Fibroblast of villous mesenchyme (primary cell): Measurements from ENCODE around the gene CELF5. TPM values are rescaled to one million over a fixed set of nuclear protein-coding genes. Genes with fewer than 3 reads are reported as not detected.

Source experiments
- DNase-seq: peaks from one replicate; pipeline ENCODE4 v3.0.0-alpha.2; 2010; ENCODE audit warnings: low read depth
- H3K4me3 ChIP-seq: 2 replicates; pipeline ENCODE4 v1.5.1; 2011; ENCODE audit warnings: low read depth, mild to moderate bottlenecking, low read length
- CTCF ChIP-seq: IDR thresholded peaks from 2 replicates; pipeline ENCODE4 v1.5.1; 2012; ENCODE audit warnings: low read depth, mild to moderate bottlenecking, low read length; ENCODE audit not compliant: insufficient read depth
- total RNA-seq: library from RNA; depleted of rRNA; stranded (reverse); fragments of >200 nt; gene quantifications from 2 replicates; pipeline ENCODE4 v1.2.3, GENCODE V29; 2012

CELF5 gene
- total RNA-seq, 1 donor, result under 0.01 TPM

DNA sequence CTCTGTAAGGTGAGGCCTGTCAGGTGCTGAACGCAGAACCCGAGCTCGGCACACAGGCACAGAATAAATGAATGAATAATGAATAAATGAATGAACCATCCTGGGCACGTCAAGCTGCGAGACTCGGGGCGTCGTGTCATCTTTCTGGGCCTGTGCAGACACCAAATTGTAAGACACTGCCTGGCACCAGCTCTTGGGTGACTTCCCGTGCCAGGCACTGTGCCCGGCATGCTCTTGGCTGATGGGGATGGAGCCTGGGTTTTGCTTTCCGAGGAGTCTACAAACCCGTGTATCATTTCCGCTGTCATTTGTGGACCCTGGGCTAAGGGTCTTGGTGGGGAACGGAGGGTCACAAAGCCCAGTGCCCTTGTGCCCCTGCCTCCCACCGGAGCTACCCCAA lies 43.9 kb downstream of the CELF5 start:
- H3K4me3 ChIP-seq, result no peak overlapping the region
- no peak for DNase-seq
- TF ChIP-seq CTCF, result no peak

- TF ChIP-seq CTCF, result no peak
- H3K4me3 ChIP-seq, result no peak overlapping the region
- no peak for DNase-seq
Observed at GRCh38 chr19:3268763-3269162, 44.3 kb downstream of the CELF5 start.

GRCh38 chr19:3269916-3270671 lies 45.6 kb downstream of the CELF5 start:
- DNase-seq, result no peak
- TF ChIP-seq CTCF, result no peak
- H3K4me3 ChIP-seq, result no peak overlapping the region

GRCh38 chr19:3270902-3271301 lies 46.4 kb downstream of the CELF5 start:
- no peak for TF ChIP-seq CTCF
- DNase-seq, result no peak
- H3K4me3 ChIP-seq, result no peak overlapping the region

GRCh38 chr19:3272401-3272931 lies 48.0 kb downstream of the CELF5 start:
- DNase-seq, result no peak
- H3K4me3 ChIP-seq, result no peak overlapping the region
- no peak for TF ChIP-seq CTCF

GRCh38 chr19:3272952-3273351 lies 48.5 kb downstream of the CELF5 start:
- no peak for TF ChIP-seq CTCF
- DNase-seq, result no peak
- no peak overlapping the region for H3K4me3 ChIP-seq

DNA sequence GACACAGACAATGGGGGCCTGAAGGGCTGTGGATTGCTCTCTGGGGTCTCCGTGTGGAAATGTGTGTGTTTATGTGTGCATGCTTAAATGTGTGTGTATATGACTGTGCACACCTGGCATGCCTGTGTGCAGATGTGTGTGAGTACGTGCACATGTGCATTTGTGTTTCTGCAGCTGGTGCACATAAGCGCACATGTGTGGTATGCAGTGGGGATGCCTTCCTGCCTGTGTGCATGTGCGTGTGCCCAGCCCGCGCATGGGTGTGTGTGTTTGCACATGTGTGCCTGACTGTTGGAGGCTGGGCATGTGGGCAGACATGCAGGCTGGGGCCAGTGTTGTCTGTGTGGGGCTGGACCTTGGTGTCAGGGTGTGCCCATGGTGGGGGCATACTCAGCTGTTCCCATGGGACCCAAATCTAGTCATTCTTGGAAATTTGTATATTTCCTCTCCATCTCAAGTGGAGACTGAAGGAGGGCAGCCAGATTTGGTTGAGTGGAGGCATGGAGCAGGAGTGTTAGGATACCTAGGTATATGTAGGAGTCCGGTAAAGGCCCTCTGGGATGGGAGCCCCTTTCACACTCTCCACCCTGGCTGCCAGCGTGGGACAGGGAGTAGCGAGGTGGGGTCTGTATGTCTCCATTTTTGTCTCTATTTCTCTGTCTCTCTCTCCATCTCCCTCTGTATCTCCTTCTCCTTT lies 49.9 kb downstream of the CELF5 start:
- TF ChIP-seq CTCF, result no peak
- no peak for DNase-seq
- no peak overlapping the region for H3K4me3 ChIP-seq
